H1 (cell line): ENCODE data around the gene CELF2. TPM values are rescaled to one million over a fixed set of nuclear protein-coding genes. Genes with fewer than 3 reads are reported as not detected.

ENCODE experiments used
- CTCF ChIA-PET: fragments of 300-600 bp; sonication (Branson Sonifier 250); formaldehyde crosslinking; loops from one replicate; lab custom pipeline; 2021; ENCODE audit not compliant: partially characterized antibody; lab: Charles Lee
- POLR2A ChIA-PET: fragments of 300-600 bp; sonication (Branson Sonifier 250); formaldehyde crosslinking; loops from one replicate; lab custom pipeline; 2021; ENCODE audit warnings: inconsistent platforms; ENCODE audit not compliant: partially characterized antibody; lab: Charles Lee
- DNase-seq, 2 experiments: peaks; one replicate each; pipeline versions ENCODE4 v3.0.0 to v3.0.0-alpha.2; 2010 to 2022; ENCODE audit warnings: low spot score in 2 of 2, low read depth in 1 of 2, mixed read lengths in 1 of 2
- FAIRE-seq: peaks from 2 replicates; lab custom pipeline; 2011; peaks lifted over from hg19 to GRCh38; lab: Jason Lieb, UNC
- H2AFZ ChIP-seq: 2 replicates; pipeline ENCODE4 v1.8.1; 2012; ENCODE audit warnings: low read length, inconsistent platforms
- H2AK5ac ChIP-seq: 2 replicates; pipeline ENCODE4 v1.6.1; 2013; ENCODE audit warnings: low read depth, low read length
- H2BK120ac ChIP-seq: replicated peaks from 2 replicates; pipeline ENCODE3; 2013; ENCODE audit warnings: low read depth, low read length, inconsistent platforms
- H2BK12ac ChIP-seq: 2 replicates; pipeline ENCODE4 v1.6.1; 2013; ENCODE audit warnings: low read depth, low read length
- H2BK15ac ChIP-seq: 2 replicates; pipeline ENCODE4 v1.6.1; 2013; ENCODE audit warnings: low read length
- H2BK20ac ChIP-seq: 2 replicates; pipeline ENCODE4 v1.6.1; 2013; ENCODE audit warnings: low read length
- H2BK5ac ChIP-seq: 2 replicates; pipeline ENCODE4 v1.6.1; 2013; ENCODE audit warnings: low read depth, low read length
- H3K14ac ChIP-seq: 2 replicates; pipeline ENCODE4 v1.6.1; 2013; ENCODE audit warnings: inconsistent platforms; ENCODE audit not compliant: insufficient read length
- H3K18ac ChIP-seq: 2 replicates; pipeline ENCODE4 v1.6.1; 2013; ENCODE audit warnings: low read length; ENCODE audit errors: extremely low read depth
- H3K23ac ChIP-seq: 2 replicates; pipeline ENCODE4 v1.6.1; 2013; ENCODE audit warnings: inconsistent platforms; ENCODE audit not compliant: insufficient read length
- H3K23me2 ChIP-seq: 2 replicates; pipeline ENCODE4 v1.6.1; 2013; ENCODE audit warnings: low read depth, low read length
- H3K27ac ChIP-seq: 2 replicates; pipeline ENCODE4 v1.6.1; 2011; ENCODE audit warnings: low read depth, low read length, inconsistent platforms
- H3K27me3 ChIP-seq, 4 experiments: replicated peaks in 1 of 4; 1 replicate in 1 of 4; 2 replicates in 3 of 4; pipeline versions ENCODE4 v1.6.1 to v1.8.1; 2011 to 2013; ENCODE audit warnings: low read length in 3 of 4, mild to moderate bottlenecking in 3 of 4, inconsistent platforms in 2 of 4, mixed read lengths in 2 of 4, moderate library complexity in 1 of 4; ENCODE audit not compliant: control insufficient read depth in 3 of 4, insufficient read depth in 3 of 4; ENCODE audit errors: extremely low read depth in 1 of 4
- H3K36me3 ChIP-seq, 4 experiments: 2 replicates each; pipeline versions ENCODE4 v1.6.1 to v1.8.1; 2011 to 2013; ENCODE audit warnings: mild to moderate bottlenecking in 4 of 4, low read length in 3 of 4, moderate library complexity in 2 of 4, control low read depth in 1 of 4, inconsistent platforms in 1 of 4; ENCODE audit not compliant: insufficient read depth in 4 of 4, control insufficient read depth in 2 of 4
- H3K4ac ChIP-seq: replicated peaks from 2 replicates; pipeline ENCODE3; 2013; ENCODE audit warnings: low read length, low read depth, mixed read lengths, inconsistent platforms; ENCODE audit not compliant: insufficient read length
- H3K4me1 ChIP-seq, 4 experiments: replicated peaks in 1 of 4; 1 replicate in 1 of 4; 2 replicates in 3 of 4; pipeline versions ENCODE4 v1.6.1 to v1.8.1; 2011 to 2013; ENCODE audit warnings: low read length in 3 of 4, inconsistent platforms in 2 of 4, mixed read lengths in 1 of 4; ENCODE audit not compliant: insufficient read depth in 4 of 4, control insufficient read depth in 3 of 4
- H3K4me2 ChIP-seq, 2 experiments: 2 replicates each; pipeline versions ENCODE4 v1.6.1 to v1.8.1; 2011 to 2013; ENCODE audit warnings: low read depth in 2 of 2, low read length in 2 of 2, control low read depth in 1 of 2, inconsistent platforms in 1 of 2, mild to moderate bottlenecking in 1 of 2; ENCODE audit not compliant: insufficient read depth in 1 of 2
- H3K4me3 ChIP-seq, 4 experiments: fragments of 200-600, 300-600 bp in 1 of 4; sonication (generic), shearing (Covaris generic), sonication (Bioruptor Twin) in 1 of 4; 2 replicates each; pipeline versions ENCODE4 v1.5.1 to v1.8.1; 2011 to 2016; ENCODE audit warnings: low read length in 4 of 4, low read depth in 3 of 4, control low read depth in 2 of 4, inconsistent platforms in 2 of 4, mild to moderate bottlenecking in 2 of 4, mixed read lengths in 1 of 4, moderate library complexity in 1 of 4; ENCODE audit not compliant: insufficient read depth in 2 of 4; ENCODE audit errors: extremely low read depth in 1 of 4
- H3K56ac ChIP-seq: replicated peaks from 2 replicates; pipeline ENCODE3; 2013; ENCODE audit warnings: low read depth, mild to moderate bottlenecking, mixed read lengths, low read length, inconsistent platforms; ENCODE audit not compliant: insufficient read length
- H3K79me1 ChIP-seq: 2 replicates; pipeline ENCODE4 v1.6.1; 2013; ENCODE audit warnings: low read depth, low read length, control low read depth
- H3K79me2 ChIP-seq, 2 experiments: 2 replicates each; pipeline versions ENCODE4 v1.6.1 to v1.8.1; 2012 to 2013; ENCODE audit warnings: low read length in 2 of 2, mild to moderate bottlenecking in 2 of 2, inconsistent platforms in 1 of 2; ENCODE audit not compliant: insufficient read depth in 2 of 2, control insufficient read depth in 1 of 2
- H3K9ac ChIP-seq, 4 experiments: replicated peaks in 1 of 4; 1 replicate in 1 of 4; 2 replicates in 3 of 4; pipeline versions ENCODE4 v1.6.1 to v1.8.1; 2011 to 2013; ENCODE audit warnings: low read depth in 3 of 4, low read length in 3 of 4, control low read depth in 2 of 4, mild to moderate bottlenecking in 2 of 4, moderate library complexity in 2 of 4, inconsistent platforms in 1 of 4; ENCODE audit errors: extremely low read depth in 1 of 4
- H3K9me3 ChIP-seq, 2 experiments: 2 replicates each; pipeline versions ENCODE4 v1.6.1 to v1.8.1; 2012 to 2013; ENCODE audit warnings: mild to moderate bottlenecking in 2 of 2, moderate library complexity in 2 of 2, control low read depth in 1 of 2, inconsistent platforms in 1 of 2, low read depth in 1 of 2, low read length in 1 of 2, mixed read lengths in 1 of 2; ENCODE audit not compliant: insufficient read depth in 2 of 2
- H4K20me1 ChIP-seq, 2 experiments: replicated peaks in 1 of 2; 2 replicates each; pipeline versions ENCODE3 to v1.8.1; 2011 to 2013; ENCODE audit warnings: inconsistent platforms in 2 of 2, low read length in 2 of 2, mild to moderate bottlenecking in 1 of 2; ENCODE audit not compliant: insufficient read depth in 2 of 2, control insufficient read depth in 1 of 2
- H4K5ac ChIP-seq: 2 replicates; pipeline ENCODE4 v1.6.1; 2013; ENCODE audit warnings: low read length, low read depth, mixed read lengths, inconsistent platforms; ENCODE audit not compliant: insufficient read length
- H4K8ac ChIP-seq: 2 replicates; pipeline ENCODE4 v1.8.0; 2013; ENCODE audit warnings: mild to moderate bottlenecking, moderate library complexity, low read length, inconsistent platforms; ENCODE audit not compliant: insufficient read depth; ENCODE audit errors: extremely low read depth
- H4K91ac ChIP-seq: replicated peaks from 2 replicates; pipeline ENCODE3; 2013; ENCODE audit warnings: low read length, mixed read lengths, inconsistent platforms; ENCODE audit not compliant: insufficient read length
- BRCA1 ChIP-seq: IDR thresholded peaks from 2 replicates; pipeline ENCODE4 v1.6.1; 2012; ENCODE audit warnings: low read depth, low read length, improper control_type of control experiment
- CBX8 ChIP-seq: fragments of 300-800, 300-1000 bp; sonication (generic); IDR thresholded peaks from 2 replicates; pipeline ENCODE4 v1.7.1; 2016; ENCODE audit warnings: low read depth, low read length, borderline replicate concordance
- E2F6 ChIP-seq: IDR thresholded peaks from 2 replicates; pipeline ENCODE4 v1.6.1; 2012; ENCODE audit warnings: inconsistent platforms
- EP300 ChIP-seq, 2 experiments: IDR thresholded peaks; 1 replicate in 1 of 2; 2 replicates in 1 of 2; pipeline ENCODE4 v1.6.1; 2011 to 2012; ENCODE audit warnings: low read depth in 2 of 2, low read length in 2 of 2, mild to moderate bottlenecking in 2 of 2, borderline replicate concordance in 1 of 2, inconsistent platforms in 1 of 2, moderate library complexity in 1 of 2
- FOSL1 ChIP-seq: IDR thresholded peaks from 2 replicates; pipeline ENCODE4 v1.6.1; 2011; ENCODE audit warnings: mild to moderate bottlenecking, low read depth, low read length, moderate library complexity; ENCODE audit not compliant: insufficient read depth
- POLR2AphosphoS5 ChIP-seq: IDR thresholded peaks from 2 replicates; pipeline ENCODE4 v1.6.1; 2011; ENCODE audit warnings: low read depth, low read length
- POU5F1 ChIP-seq: IDR thresholded peaks from 2 replicates; pipeline ENCODE4 v1.6.1; 2011; ENCODE audit warnings: low read depth, mild to moderate bottlenecking, low read length, moderate library complexity
- RBBP5 ChIP-seq: IDR thresholded peaks from 2 replicates; pipeline ENCODE4 v1.7.1; 2012; ENCODE audit warnings: low read depth, mild to moderate bottlenecking, inconsistent platforms, low read length, moderate library complexity, borderline replicate concordance
- RFX5 ChIP-seq: IDR thresholded peaks from 2 replicates; pipeline ENCODE4 v1.6.1; 2011; ENCODE audit warnings: low read depth, low read length, improper control_type of control experiment, borderline replicate concordance
- SIX5 ChIP-seq: IDR thresholded peaks from 2 replicates; pipeline ENCODE4 v1.6.1; 2011; ENCODE audit warnings: mild to moderate bottlenecking, low read depth, low read length
- SP4 ChIP-seq: IDR thresholded peaks from 2 replicates; pipeline ENCODE4 v1.6.1; 2012; ENCODE audit warnings: low read length, inconsistent platforms
- SRF ChIP-seq: IDR thresholded peaks from 2 replicates; pipeline ENCODE4 v1.6.1; 2011; ENCODE audit warnings: mild to moderate bottlenecking, low read depth, low read length, moderate library complexity
- TAF7 ChIP-seq: optimal IDR thresholded peaks from 2 replicates; pipeline ENCODE3; 2011; ENCODE audit warnings: low read depth, mild to moderate bottlenecking, inconsistent platforms, low read length, moderate library complexity, borderline replicate concordance
- ZNF274 ChIP-seq: IDR thresholded peaks from 2 replicates; pipeline ENCODE4 v1.7.0; 2012; ENCODE audit warnings: low read length, borderline replicate concordance; ENCODE audit errors: extremely low read depth
- WGBS, 2 experiments: shearing (Covaris generic) in 1 of 2; methylation state at CpG; one replicate each; pipeline versions ENCODE4 v1.1.6 to v1.1.7; 2013 to 2015; ENCODE audit warnings: low lambda C conversion rate in 2 of 2, mixed read lengths in 2 of 2, inconsistent platforms in 1 of 2, low coverage in 1 of 2, missing lambda C conversion rate in 1 of 2; ENCODE audit not compliant: insufficient replicate concordance in 2 of 2, insufficient coverage in 1 of 2, insufficient read length in 1 of 2; ENCODE audit errors: extremely low coverage in 1 of 2, missing lambda C conversion rate in 1 of 2; 5-methylcytosine and 5-hydroxymethylcytosine counted together
- polyA plus RNA-seq, 7 experiments: library from polyadenylated mRNA; depleted of rRNA in 3 of 7; stranded (reverse) in 5 of 7; unstranded in 2 of 7; fragments of >200 nt in 5 of 7; fragments of 200-250 nt in 2 of 7; gene quantifications; 1 replicate in 5 of 7; 2 replicates in 1 of 7; 4 replicates in 1 of 7; pipeline versions ENCODE4 v1.2.1 to v1.2.3, GENCODE V29; 2011 to 2013; ENCODE audit warnings: missing spikeins in 2 of 7, mixed read lengths in 2 of 7
- total RNA-seq: library from RNA; stranded (reverse); fragmentation: NEBNext Ultra II Directional; extraction: Animal tissue kit (Norgen Biotek cat#: 25700); gene quantifications from 2 replicates; pipeline ENCODE4 v1.2.1, GENCODE V29; 2021

CELF2 gene
- total and polyA plus RNA-seq, 2 of the 8 experiments (the other 6 are each of a cell fraction or from before 2014, with no cell fraction given) = 18.3 to 22.7 TPM

DNA sequence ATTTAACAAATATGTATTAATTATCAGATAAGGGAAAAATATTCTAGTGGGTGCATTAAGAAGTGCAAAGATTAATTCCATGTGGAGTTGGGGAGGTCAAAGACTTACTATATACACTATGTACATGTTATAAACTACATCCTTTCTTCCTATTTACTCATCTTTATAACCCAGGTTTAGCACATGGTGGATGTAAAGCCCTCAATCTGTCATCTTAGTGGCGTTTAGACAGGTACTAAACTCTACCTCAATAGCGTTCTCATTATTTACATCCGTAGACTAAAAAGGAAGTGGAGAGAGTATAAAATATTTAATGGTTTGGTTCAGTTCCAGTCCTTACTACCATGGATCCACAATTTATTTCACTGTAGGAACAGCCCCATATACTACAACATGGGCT is 14.8 kb upstream of the CELF2 start:
- Histone ChIP-seq H4K5ac (no peak overlapping the region), H4K8ac (no peak overlapping the region), H3K23me2 (no peaks in the 10 kb centered on the region), H2BK12ac (no peak overlapping the region), H3K9ac (no peak overlapping the region), H3K27ac (no peak overlapping the region), H2BK15ac (no peak overlapping the region), H2AK5ac (no peak overlapping the region), H3K36me3 (no peaks in the 10 kb centered on the region), H3K23ac (no peak overlapping the region), H3K4me2 (no peak overlapping the region), H3K4me1 (peaks cover 0 to 4% (median 0%) of the 10 kb centered on the region in 4 experiments; a peak in 2 of 7 replicates), H4K91ac (no peak overlapping the region), H3K79me1 (no peaks in the 10 kb centered on the region), H2AFZ (no peak overlapping the region), H3K4ac (no peak overlapping the region), H2BK5ac (no peak overlapping the region), H3K27me3 (no peaks in the 10 kb centered on the region), H2BK20ac (no peak overlapping the region), H3K79me2 (no peaks in the 10 kb centered on the region), H3K18ac (no peak overlapping the region), H3K14ac (no peak overlapping the region), H3K56ac (no peak overlapping the region), H2BK120ac (no peak overlapping the region), H3K4me3 (no peak overlapping the region), H4K20me1 (no peaks in the 10 kb centered on the region), H3K9me3 (no peaks in the 10 kb centered on the region)
- 92% methylated on average over 3 of the region's 3 CpGs; no CpG with 5 or more reads in 1 of the 2 experiments for WGBS, 2 experiments
- FAIRE-seq (no peak), DNase-seq (no peak)
- ChIA-PET POLR2A (no interaction called here), CTCF (interaction anchor here (1.3 kb wide), 1 partner anchor 10 kb away, joined by 3 read pairs; no protein-coding TSS in a partner anchor)
- TF ChIP-seq SRF (no peak), FOSL1 (no peak), POLR2AphosphoS5 (no peak), BRCA1 (no peak), RFX5 (no peak), POU5F1 (no peak), RBBP5 (no peak), CBX8 (no peak), SP4 (no peak), EP300 (IDR thresholded peaks at IDR 0.05; ENCODE audit: borderline replicate concordance in 1 of 2, low read depth in 2 of 2, low read length in 2 of 2) (no peak), ZNF274 (no peak), SIX5 (no peak), TAF7 (no peak), E2F6 (no peak)
